ENCODE measurements around the gene STX7.
A peak's percentile ranks its signal among the peaks of the same experiment; 100 is the strongest.

- TF ChIP-seq CTCF (IDR thresholded peaks at IDR 0.05) (no peak), EZH2phosphoT487 (IDR thresholded peaks at IDR 0.05) (peak; percentile 68)
These were observed 12.9 kb upstream of the STX7 start for GRCh38 chr6:132525866-132526265.

Measured in neural progenitor cell (in vitro differentiated cells).